ENCODE data around the gene HDAC10. TPM values are rescaled to one million over a fixed set of nuclear protein-coding genes. Genes with fewer than 3 reads are reported as not detected.

HDAC10 gene
- polyA plus RNA-seq, 1 experiment = 18.2 TPM

- no peaks in the 10 kb centered on the region for H3K27me3 ChIP-seq (ENCODE audit: control insufficient read depth, insufficient read depth, low read length)
- peaks cover 24% of the 10 kb centered on the region for H3K36me3 ChIP-seq (ENCODE audit: control insufficient read depth, insufficient read depth, low read length)
- H3K4me3 ChIP-seq (ENCODE audit: low read depth, low read length) = no peak overlapping the region
- TF ChIP-seq CTCF (IDR thresholded peaks at IDR 0.05; ENCODE audit: insufficient read depth, low read depth, low read length) = no peak
- DNase-seq (ENCODE audit: low read depth) = no peak
- CTCF ChIA-PET = interaction anchor here (0.7 to 2.7 kb wide), 2 partner anchors 17 to 83 kb away, joined by 3 to 9 read pairs; no protein-coding TSS in a partner anchor
- POLR2A ChIA-PET = no interaction called here
These were observed 7.6 kb upstream of the HDAC10 start for GRCh38 chr22:50258361-50259292.

GRCh38 chr22:50257451-50258360 lies 6.6 kb upstream of the HDAC10 start:
- Histone ChIP-seq H3K27me3 (ENCODE audit: control insufficient read depth, insufficient read depth, low read length) (no peaks in the 10 kb centered on the region), H3K36me3 (ENCODE audit: control insufficient read depth, insufficient read depth, low read length) (peaks cover 24% of the 10 kb centered on the region), H3K4me3 (ENCODE audit: low read depth, low read length) (no peak overlapping the region)
- no peak for TF ChIP-seq CTCF (IDR thresholded peaks at IDR 0.05; ENCODE audit: insufficient read depth, low read depth, low read length)
- POLR2A ChIA-PET = no interaction called here
- CTCF ChIA-PET = no interaction called here
- DNase-seq (ENCODE audit: low read depth) = no peak

GRCh38 chr22:50257041-50257440 lies 6.0 kb upstream of the HDAC10 start:
- ChIA-PET POLR2A (no interaction called here), CTCF (no interaction called here)
- H3K4me3 ChIP-seq (ENCODE audit: low read depth, low read length) = no peak overlapping the region
- TF ChIP-seq CTCF (IDR thresholded peaks at IDR 0.05; ENCODE audit: insufficient read depth, low read depth, low read length) = no peak
- peaks cover 24% of the 10 kb centered on the region for H3K36me3 ChIP-seq (ENCODE audit: control insufficient read depth, insufficient read depth, low read length)
- H3K27me3 ChIP-seq (ENCODE audit: control insufficient read depth, insufficient read depth, low read length) = no peaks in the 10 kb centered on the region
- DNase-seq (ENCODE audit: low read depth) = no peak

- no peak for TF ChIP-seq CTCF (IDR thresholded peaks at IDR 0.05; ENCODE audit: insufficient read depth, low read depth, low read length)
- Histone ChIP-seq H3K27me3 (ENCODE audit: control insufficient read depth, insufficient read depth, low read length) (no peaks in the 10 kb centered on the region), H3K4me3 (ENCODE audit: low read depth, low read length) (no peak overlapping the region), H3K36me3 (ENCODE audit: control insufficient read depth, insufficient read depth, low read length) (peaks cover 24% of the 10 kb centered on the region)
- ChIA-PET POLR2A (no interaction called here), CTCF (interaction anchor here (0.6 to 1.1 kb wide), 3 partner anchors 12 to 109 kb away, joined by 3 to 4 read pairs (median 4); partner anchors contain the start of gene DENND6B)
- DNase-seq (ENCODE audit: low read depth) = no peak
These were observed 5.3 kb upstream of the HDAC10 start for GRCh38 chr22:50256258-50256862.

Data from BJ (cell line).